Activated CD4-positive, alpha-beta T cell treated with anti-CD3 and anti-CD28 coated beads, Interleukin-2, amount 50 U/mL, for 1 hour (primary cell): ENCODE results near the gene TRIM49B.
"Not testable (repeated sequence)": the region's sequence is repeated elsewhere in the genome, so short reads cannot be mapped to it uniquely, and the experiment has no call there.

Source experiments
- DNase-seq: peaks from one replicate; pipeline ENCODE4 v3.0.0-alpha.2; 2020

TRIM49B gene, protein sequence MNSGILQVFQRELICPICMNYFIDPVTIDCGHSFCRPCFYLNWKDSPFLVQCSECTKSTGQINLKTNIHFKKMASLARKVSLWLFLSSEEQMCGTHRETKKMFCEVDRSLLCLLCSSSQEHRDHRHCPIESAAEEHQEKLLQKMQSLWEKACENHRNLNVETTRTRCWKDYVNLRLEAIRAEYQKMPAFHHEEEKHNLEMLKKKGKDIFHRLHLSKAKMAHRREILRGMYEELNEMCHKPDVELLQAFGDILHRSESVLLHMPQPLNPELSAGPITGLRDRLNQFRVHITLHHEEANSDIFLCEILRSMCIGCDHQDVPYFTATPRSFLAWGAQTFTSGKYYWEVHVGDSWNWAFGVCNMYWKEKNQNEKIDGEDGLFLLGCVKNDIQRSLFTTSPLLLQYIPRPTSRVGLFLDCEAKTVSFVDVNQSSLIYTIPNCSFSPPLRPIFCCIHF

DNA sequence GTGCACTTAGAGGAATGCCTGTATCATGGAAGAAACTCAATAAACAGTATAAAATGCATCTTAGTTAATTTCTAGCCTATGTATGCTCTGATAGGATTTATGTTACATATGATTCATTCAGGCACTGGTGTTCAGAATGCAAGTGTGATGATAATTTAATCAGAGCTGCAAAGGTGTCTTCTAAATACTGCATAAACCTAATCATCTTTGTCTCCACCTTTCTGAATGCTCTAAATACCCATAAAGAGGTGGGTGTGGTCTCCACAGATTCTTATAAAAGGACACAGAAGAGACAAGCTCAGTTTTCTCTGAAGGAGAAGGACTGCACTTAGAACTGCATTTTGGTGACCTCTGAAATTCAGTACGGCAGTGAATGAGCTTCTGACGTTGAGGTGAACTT lies at the start of gene TRIM49B:
TSS of gene TRIM49B (plus strand) at position 301 of the 400 bp plus-strand sequence. CDS start 2,777 bp downstream, outside the sequence.
- not testable (repeated sequence) for DNase-seq

DNA sequence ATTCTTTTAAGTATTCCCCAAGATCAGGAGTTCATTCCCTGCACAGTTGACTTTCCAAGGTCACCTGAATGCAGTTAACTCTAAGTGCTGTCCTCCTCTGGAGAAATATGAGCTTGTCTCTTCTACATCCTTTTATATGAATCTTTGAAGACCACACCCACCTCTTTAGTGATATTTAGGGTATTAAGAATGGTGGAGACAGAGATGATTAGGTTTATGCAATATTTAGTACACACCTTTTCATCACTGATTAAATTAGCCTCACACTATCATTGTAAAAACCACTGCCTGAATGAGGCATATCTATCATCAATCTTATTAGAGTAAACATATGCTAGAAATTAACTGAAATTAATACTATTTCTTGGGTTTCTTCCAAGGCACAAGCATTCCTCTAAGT lies 44.8 kb upstream of the TRIM49B start, which contains the start of gene TRIM51G:
TSS of gene TRIM51G (minus strand) at position 101 of the 400 bp plus-strand sequence. CDS start 2,190 bp downstream, outside the sequence.
- not testable (repeated sequence) for DNase-seq

DNA sequence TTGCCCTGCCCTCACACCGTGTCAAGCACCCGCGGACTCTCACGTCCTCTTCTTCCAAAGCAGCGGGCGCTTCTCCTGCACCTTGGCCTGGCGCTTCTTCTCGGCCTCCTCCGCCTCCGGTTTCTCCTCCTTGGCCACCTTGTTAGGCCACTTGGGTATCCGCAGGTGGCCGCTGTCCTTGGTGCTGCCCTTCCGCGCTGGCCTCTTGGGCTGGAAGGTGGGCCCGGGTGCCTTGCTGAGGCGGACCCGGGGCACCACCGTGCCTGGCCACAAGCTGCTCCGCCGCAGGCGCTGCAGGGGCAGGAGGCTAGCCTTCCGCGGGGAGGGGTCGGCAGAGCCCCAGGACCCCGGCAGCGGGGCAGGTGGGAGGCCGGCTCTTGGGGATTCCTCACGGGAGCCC lies 19.6 kb downstream of the TRIM49B start:
- not testable (repeated sequence) for DNase-seq

DNA sequence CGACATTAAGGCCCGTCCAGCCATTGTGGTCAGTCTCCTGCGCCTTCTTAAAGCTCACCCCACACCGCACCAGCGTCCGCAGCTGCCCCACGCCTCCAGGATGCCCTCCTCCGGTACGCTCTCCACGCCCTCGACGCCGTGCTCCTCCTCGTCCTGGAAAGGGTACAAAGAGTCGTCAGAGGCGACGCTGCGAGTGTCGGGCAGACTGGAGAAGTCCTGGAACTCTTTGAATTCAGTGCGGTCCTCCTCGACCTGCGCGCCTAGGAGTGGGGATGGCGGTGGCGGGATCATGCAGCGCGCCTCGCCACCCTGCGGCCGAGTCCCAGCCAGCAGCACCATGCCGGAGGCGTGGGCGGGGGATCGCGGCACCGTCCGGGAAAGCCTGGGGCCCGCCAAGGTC lies 21.2 kb downstream of the TRIM49B start:
- not testable (repeated sequence) for DNase-seq

DNA sequence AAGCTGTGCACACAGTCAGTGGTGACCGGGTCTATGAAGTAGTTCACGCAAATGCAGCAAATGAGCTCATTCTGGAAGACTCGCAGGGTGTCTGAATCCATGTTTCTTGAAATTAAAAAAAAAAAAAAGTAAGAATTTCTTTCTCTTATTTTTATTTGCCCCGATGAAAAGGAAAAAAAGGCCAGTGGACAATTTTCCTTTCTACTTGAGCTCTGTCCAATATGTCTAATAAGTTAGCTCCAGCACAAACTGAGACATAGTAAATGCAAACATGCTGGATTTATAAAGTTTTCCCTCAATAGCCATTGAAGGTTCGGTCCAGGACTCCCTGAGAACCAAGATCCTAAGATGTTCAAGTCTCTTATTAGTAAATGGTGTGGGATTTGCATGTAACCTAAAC lies 30.4 kb downstream of the TRIM49B start, which contains the start of gene TRIM64C:
TSS of gene TRIM64C (minus strand) at position 101 of the 400 bp plus-strand sequence. CDS start at position 101, 0 bp downstream.
- DNase-seq, result not testable (repeated sequence)

DNA sequence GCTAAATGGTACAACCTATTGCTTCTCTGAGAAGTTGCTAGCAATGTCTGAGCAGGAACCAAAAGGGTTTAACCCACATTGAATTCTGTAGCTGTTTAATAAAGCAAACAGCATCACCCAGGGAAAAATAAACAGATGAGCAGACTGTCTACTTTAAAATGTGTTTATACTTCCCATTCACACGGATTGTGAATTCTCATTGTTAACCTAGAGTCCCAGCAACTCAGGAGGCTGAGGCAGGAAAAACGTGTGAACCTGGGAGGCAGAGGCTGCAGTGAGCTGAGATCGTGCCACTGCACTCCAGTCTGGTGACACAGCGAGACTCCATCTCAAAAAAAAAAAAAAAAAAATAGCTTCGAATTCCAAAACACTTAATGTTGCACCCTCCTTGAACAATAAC lies 41.3 kb downstream of the TRIM49B start:
- DNase-seq, result not testable (repeated sequence)
